ENCODE measurements around the gene KLHL34. TPM values are rescaled to one million over a fixed set of nuclear protein-coding genes. Genes with fewer than 3 reads are reported as not detected.

Gene KLHL34
- total RNA-seq, 1 experiment from 2014 or later: not detected

DNA sequence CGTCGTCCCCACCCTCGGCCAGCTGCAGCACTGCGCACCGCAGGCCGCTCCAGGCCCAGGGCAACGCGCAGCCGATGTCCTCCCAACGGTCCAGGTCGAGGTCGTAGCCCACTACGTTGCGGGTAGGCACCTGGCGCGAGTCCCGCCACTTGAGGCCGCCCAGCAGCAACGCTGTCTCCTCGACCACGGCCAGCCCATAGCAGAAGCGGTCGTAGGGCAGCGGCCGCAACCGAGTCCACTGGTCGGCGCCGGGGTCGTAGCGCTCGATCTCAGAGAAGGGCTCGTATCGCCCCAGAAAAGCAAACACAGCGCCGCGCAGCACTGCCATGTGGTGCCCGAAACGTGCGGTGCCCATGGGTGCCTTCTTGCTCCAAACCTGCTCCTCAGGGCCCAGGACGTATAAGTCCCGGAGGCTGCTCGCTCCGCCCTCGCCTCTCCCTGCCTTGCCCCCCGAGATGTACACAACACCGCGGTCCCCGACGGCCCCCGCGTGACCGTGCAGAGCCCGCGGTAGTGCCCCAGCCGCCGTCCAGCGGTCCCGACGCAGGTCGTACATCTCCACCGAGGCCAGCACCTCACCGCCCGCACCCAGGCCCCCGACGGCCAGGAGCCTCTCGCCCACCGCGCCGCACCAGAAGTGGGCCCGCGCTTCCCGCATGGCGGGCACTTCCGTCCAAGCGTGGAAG, 2.1 kb downstream of the KLHL34 start:
- DNase-seq (ENCODE audit: low read depth): no peak

DNA sequence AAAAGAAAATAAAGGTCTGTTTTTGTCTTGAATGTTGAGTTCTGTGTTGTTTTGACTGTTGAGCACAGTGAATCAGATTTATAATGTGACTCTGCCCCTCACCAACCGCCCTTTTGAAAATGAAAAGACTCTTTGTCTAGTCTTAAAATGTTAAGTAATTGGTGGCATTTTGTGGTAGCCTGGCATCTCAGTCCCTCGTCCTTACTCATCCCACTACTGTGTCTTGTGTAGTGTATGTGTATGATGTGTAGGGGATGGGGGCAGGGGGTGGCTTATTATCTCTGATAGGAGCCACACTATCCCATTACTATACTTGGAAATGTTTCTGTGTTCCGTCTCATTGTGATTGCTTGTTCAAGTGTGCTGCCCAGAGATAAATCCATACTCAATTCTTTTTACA, 12.2 kb downstream of the KLHL34 start:
- peak; percentile 35 for DNase-seq (ENCODE audit: low read depth)

DNA sequence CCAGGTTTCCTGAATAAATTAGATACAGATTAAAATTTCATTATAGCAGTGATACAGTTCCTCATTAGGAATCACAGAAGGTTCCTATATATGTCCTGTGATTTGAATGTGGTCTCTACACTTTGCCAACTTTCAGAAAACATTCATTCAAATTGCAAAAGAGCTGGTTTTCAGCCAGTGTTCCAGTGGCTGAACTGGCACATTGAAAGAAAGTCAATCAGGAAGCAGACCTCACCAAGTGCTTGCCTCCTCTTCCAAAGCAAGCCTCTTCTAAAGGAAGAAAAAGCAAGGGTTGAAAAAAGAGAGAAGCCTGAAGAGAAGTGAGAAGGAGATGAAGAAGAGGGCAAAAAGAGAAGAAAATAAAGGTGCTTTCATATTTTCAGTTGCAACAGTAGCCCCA, 12.7 kb downstream of the KLHL34 start:
- DNase-seq (ENCODE audit: low read depth): no peak

DNA sequence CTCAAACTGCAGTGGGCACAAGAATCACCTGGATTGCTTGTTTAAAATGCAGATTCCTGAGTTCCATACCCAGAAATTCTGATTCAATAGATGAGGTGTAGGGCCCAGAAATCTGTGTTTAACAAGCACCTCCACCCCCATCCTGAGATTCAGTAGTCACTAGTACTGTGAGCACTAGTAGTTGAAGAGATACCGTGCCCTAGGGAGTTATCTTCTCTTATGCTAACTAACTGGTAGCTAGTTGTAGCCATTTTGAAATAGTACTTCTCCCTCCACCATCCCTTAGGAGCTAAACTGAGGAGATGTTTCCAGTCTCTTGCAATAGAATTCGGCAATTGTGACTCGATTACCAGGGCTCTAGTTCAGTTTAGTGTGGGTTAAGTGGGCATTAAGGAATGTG, 18.4 kb downstream of the KLHL34 start:
- DNase-seq (ENCODE audit: low read depth): no peak

DNA sequence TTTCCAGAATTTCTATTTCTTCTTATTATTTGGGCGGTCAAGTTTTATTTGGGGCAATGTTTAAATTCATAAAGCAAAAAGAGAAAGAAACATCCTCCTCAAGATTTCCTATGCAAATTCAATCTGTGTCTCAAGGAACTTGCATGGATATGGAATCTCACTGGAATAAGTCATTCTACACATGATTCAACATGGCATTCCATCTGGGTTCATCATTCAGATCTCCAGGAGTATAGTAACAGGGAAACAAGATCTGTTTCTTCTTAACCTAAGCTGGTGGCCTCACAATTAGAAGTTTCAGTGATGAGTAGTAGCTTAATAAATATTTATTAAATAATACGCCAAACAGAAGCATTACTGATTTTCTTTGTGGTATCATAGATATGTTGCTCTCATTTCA, 19.8 kb downstream of the KLHL34 start:
- no peak for DNase-seq (ENCODE audit: low read depth)

DNA sequence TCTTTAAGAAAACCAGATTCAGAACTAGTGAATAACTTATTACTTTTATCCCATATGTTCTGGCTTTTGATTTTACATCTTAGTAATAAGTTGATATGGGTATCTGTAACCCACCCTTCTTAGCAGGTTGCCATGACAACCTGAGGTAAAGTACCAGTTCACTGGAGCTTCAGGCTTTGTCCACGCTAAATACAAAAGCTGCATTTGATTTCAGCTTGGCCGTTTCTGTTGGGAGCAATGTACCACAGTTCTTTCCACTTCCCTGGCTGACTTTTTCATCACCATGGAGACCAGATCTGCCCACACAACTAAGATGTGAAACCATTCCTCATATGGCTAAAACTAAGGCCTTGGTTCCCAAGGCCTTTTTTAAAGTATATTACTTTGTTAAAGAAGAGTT, 26.1 kb downstream of the KLHL34 start:
- no peak for DNase-seq (ENCODE audit: low read depth)

DNA sequence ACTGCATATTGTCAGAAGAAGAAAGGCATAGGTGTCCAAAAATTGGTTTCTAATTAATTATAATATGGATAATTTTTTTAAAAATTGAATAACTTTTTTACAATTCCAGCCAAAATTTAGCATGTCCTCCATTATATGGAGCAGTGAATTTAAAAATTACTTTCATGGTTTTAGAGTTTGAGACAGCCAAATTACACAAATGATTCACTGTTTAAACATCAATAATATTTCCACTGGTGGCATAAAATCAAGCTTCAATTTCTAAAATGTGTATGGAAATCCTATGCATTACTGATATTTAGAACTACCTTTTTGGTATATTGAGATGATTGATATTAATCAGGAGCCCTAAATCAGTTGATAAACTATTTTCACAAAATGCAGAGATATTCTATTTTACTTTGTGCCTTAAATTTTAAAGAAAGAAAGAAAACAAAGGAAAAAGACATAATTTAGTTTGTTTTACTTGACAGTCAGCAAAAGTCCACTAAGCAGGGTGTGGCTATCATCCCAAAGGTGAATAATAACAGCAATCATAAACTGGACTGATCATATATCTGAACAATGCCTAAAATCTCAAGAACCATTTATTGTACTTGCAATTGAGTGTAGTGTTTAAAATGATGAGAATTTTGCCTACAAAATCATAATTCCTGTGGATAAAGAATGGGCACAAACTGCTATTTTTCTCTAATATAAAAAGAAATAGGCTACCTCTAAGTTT, 34.2 kb downstream of the KLHL34 start:
- DNase-seq (ENCODE audit: low read depth): no peak

DNA sequence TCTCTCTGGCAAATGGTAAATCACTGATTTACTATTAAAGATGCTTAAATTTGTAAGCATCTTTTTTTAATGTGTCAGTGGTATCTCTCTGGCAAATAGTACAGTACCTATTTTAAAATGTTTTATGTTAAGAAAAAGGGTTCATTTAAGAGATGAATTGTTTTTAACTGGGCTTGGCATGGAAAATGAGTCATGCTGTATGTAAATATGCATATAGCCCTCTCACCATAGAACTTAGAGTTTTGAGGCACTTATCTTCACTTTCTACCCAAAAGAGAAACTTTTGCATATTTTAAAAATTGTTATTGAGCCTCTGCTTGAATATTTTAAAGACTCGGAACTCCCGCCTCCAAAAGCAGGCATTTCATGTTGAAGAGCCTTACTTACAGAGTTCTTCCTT, 37.9 kb downstream of the KLHL34 start:
- no peak for DNase-seq (ENCODE audit: low read depth)

DNA sequence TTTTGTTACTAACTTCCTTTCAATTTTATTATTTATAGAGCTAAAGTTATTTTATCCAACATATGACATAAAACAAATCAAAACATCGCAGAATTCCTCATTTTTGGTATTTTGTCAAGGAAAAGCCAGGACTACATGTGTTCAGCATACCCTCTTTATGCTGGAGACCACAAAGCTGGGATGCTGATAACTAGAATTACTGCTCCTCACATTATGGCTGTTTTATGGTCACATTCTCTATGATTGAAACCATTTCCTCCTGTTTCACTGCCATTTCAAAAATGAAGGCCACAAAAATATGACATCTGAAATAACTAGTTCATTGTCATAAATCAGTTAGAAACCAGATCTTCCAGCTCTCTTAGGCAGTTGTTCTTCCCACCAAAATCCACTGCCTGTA, 41.7 kb downstream of the KLHL34 start:
- no peak for DNase-seq (ENCODE audit: low read depth)

DNA sequence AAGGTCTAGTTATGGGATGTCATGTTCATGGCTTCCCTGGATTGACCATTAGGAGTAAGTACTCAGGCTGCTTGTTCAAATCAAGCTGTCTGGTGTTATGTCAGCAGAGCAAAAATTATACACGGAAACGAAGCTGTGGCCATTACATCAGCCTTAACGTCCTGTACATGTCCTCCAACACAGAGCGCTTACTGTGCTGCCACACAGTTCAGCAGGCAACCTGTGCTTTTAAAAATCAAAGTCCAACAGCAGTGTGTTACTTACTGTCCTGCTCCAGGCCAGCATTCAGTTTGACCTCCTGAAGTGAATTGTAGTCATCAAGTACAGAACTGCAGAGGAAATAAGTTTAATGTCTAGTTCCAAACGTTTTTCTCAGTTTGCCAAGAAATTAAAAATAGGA, 46.0 kb downstream of the KLHL34 start:
- DNase-seq (ENCODE audit: low read depth): no peak

DNA sequence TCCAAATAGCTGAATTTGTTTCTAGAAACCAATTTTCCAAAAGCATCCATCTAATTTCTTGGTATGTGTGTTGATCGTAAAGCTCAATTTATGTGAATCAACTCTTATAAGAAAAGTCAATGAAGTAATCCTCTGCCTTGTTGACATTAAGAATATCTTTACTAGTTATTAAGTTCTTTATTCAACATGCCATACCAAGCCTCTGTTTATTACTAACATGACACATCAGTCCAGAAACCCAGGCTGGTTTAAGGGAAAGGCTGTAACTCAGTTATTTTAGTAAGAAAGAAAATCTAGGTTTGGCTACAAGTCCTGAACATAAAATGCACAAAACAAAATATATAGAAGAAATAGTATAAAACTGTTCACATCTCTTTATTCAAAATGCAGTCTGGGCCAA, 48.0 kb downstream of the KLHL34 start:
- DNase-seq (ENCODE audit: low read depth): no peak

DNA sequence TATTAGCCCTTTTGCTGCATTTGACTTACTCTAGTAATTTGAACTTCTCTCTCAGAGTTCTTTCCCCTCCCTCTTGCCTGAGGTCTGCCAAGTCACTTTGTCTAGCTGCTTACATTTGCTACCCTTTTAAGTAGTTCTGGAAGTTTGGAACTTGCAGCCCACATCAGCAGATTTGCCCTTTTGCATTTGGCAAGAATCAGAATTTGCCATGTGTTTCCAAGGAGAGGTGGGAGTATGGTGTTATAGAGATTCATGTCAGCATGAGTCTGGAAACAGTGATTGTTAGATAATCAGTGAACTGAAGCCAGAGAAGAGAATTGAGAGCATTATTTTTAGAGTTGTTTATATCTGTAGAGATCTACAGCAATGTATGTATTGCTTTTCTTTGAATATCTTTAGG, 52.1 kb downstream of the KLHL34 start:
- no peak for DNase-seq (ENCODE audit: low read depth)

Other genes with a start within 250 kb of the KLHL34 start
- gene SMPX, start 99.8 kb upstream of the KLHL34 start, total RNA-seq (2014; rRNA removed; shearing (Covaris generic)): not detected in 2 replicates
- gene MBTPS2, start 181.3 kb upstream of the KLHL34 start, total RNA-seq (2014; rRNA removed; shearing (Covaris generic)): 9.0 and 9.9 TPM in 2 replicates
- gene YY2, start 197.7 kb upstream of the KLHL34 start, total RNA-seq (2014; rRNA removed; shearing (Covaris generic)): 1.4 and 1.8 TPM in 2 replicates